ENCODE measurements around the gene PKN1. TPM values are rescaled to one million over a fixed set of nuclear protein-coding genes. Genes with fewer than 3 reads are reported as not detected.

Gene PKN1
- total RNA-seq, 1 donor from 2014 or later: 207 TPM

GRCh38 chr19:14511229-14511593, 78.1 kb downstream of the PKN1 start:
- H3K27ac Mint-ChIP-seq (ENCODE audit: unreplicated experiment): no peak overlapping the region
- no peak for TF ChIP-seq CTCF (IDR thresholded peaks at IDR 0.05; ENCODE audit: unreplicated experiment)
- H3K36me3 Mint-ChIP-seq (ENCODE audit: low read depth, unreplicated experiment): peaks cover 17% of the 10 kb centered on the region
- no peaks in the 10 kb centered on the region for H3K9me3 Mint-ChIP-seq (ENCODE audit: unreplicated experiment)
- peaks cover 13% of the 10 kb centered on the region for H3K4me1 Mint-ChIP-seq (ENCODE audit: unreplicated experiment)
- H3K27me3 Mint-ChIP-seq (ENCODE audit: unreplicated experiment): no peaks in the 10 kb centered on the region
- no peak for DNase-seq (ENCODE audit: low spot score)
- no peak overlapping the region for H3K4me3 Mint-ChIP-seq (ENCODE audit: unreplicated experiment)

DNA sequence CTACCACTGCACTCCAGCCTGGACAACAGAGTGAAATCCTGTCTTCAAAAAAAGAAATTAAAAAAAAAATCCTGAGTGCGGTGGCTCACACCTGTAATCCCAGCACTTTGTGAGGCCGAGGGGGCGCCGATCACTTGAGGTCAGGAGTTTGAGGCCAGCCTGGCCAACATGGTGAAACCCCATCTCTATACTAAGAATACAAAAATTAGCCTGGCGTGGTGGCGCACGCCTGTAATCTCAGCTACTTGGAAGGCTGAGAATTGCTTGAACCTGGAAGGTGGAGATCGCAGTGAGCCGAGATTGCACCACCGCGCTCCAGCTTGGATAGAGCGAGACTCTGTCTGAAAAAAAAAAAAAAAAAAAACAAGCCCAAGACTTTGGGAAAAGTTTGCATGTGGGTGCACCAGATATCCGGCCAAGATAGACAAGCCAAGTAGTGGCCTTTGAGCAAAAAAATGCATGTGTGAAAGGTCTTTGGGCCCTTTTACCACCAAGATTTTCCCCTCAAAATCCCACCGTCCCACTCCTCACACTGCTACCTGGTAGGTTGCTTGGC, 79.4 kb downstream of the PKN1 start:
- no peak for TF ChIP-seq CTCF (IDR thresholded peaks at IDR 0.05; ENCODE audit: unreplicated experiment)

GRCh38 chr19:14514215-14514863, 81.2 kb downstream of the PKN1 start:
- Mint-ChIP-seq H3K9me3 (ENCODE audit: unreplicated experiment) (no peaks in the 10 kb centered on the region), H3K36me3 (ENCODE audit: low read depth, unreplicated experiment) (peaks cover 28% of the 10 kb centered on the region), H3K4me3 (ENCODE audit: unreplicated experiment) (peak overlapping the region; percentile 65), H3K27ac (ENCODE audit: unreplicated experiment) (no peak overlapping the region), H3K27me3 (ENCODE audit: unreplicated experiment) (peaks cover 14% of the 10 kb centered on the region), H3K4me1 (ENCODE audit: unreplicated experiment) (peaks cover 21% of the 10 kb centered on the region)
- DNase-seq (ENCODE audit: low spot score): no peak
- TF ChIP-seq CTCF (IDR thresholded peaks at IDR 0.05; ENCODE audit: unreplicated experiment): no peak

More for the DNA sequence above, 79.4 kb downstream of the PKN1 start:
- no peaks in the 10 kb centered on the region for H3K9me3 Mint-ChIP-seq (ENCODE audit: unreplicated experiment)
- H3K36me3 Mint-ChIP-seq (ENCODE audit: low read depth, unreplicated experiment): peaks cover 28% of the 10 kb centered on the region
- no peak overlapping the region for H3K4me3 Mint-ChIP-seq (ENCODE audit: unreplicated experiment)
- peaks cover 20% of the 10 kb centered on the region for H3K4me1 Mint-ChIP-seq (ENCODE audit: unreplicated experiment)
- DNase-seq (ENCODE audit: low spot score): no peak
- no peak overlapping the region for H3K27ac Mint-ChIP-seq (ENCODE audit: unreplicated experiment)
- peaks cover 7% of the 10 kb centered on the region for H3K27me3 Mint-ChIP-seq (ENCODE audit: unreplicated experiment)

- peaks cover 28% of the 10 kb centered on the region for H3K36me3 Mint-ChIP-seq (ENCODE audit: low read depth, unreplicated experiment)
- TF ChIP-seq CTCF (IDR thresholded peaks at IDR 0.05; ENCODE audit: unreplicated experiment): no peak
- no peaks in the 10 kb centered on the region for H3K9me3 Mint-ChIP-seq (ENCODE audit: unreplicated experiment)
- peaks cover 23% of the 10 kb centered on the region for H3K4me1 Mint-ChIP-seq (ENCODE audit: unreplicated experiment)
- H3K27me3 Mint-ChIP-seq (ENCODE audit: unreplicated experiment): peaks cover 18% of the 10 kb centered on the region
- peak overlapping the region; percentile 96 for H3K4me3 Mint-ChIP-seq (ENCODE audit: unreplicated experiment)
- H3K27ac Mint-ChIP-seq (ENCODE audit: unreplicated experiment): no peak overlapping the region
- DNase-seq (ENCODE audit: low spot score): no peak
Measured at GRCh38 chr19:14515501-14516047, 82.5 kb downstream of the PKN1 start.

DNA sequence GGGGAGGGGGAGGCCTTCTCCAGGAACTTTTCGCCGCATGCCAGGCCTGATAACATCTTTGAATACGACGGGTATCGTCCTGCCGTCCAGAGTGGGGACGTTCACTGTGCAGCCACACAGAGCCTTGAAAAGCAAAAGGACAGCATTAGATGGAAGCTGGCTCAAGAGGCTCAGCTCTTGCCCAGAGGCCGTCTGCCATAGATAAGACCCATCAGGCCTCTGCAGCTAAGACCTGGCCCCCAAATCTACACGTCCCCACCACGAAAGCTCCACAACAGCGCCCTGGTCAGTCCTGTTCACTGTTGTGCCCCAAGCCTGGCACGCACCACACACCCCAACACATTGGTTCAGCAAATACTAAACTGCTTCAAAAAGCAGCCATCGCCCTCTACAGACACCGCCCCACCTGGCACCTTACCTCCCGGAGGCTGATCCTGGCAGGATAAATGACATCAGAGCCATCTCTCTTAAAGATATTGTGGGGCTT, 83.0 kb downstream of the PKN1 start:
- Mint-ChIP-seq H3K27ac (ENCODE audit: unreplicated experiment) (no peak overlapping the region), H3K9me3 (ENCODE audit: unreplicated experiment) (no peaks in the 10 kb centered on the region), H3K4me3 (ENCODE audit: unreplicated experiment) (peak overlapping the region; percentile 96), H3K4me1 (ENCODE audit: unreplicated experiment) (peaks cover 23% of the 10 kb centered on the region), H3K36me3 (ENCODE audit: low read depth, unreplicated experiment) (peaks cover 28% of the 10 kb centered on the region), H3K27me3 (ENCODE audit: unreplicated experiment) (peaks cover 18% of the 10 kb centered on the region)
- DNase-seq (ENCODE audit: low spot score): no peak
- no peak for TF ChIP-seq CTCF (IDR thresholded peaks at IDR 0.05; ENCODE audit: unreplicated experiment)

All from endothelial cell (in vitro differentiated cells).